ENCODE measurements around the gene POLR3E. TPM values are rescaled to one million over a fixed set of nuclear protein-coding genes. Genes with fewer than 3 reads are reported as not detected.

The POLR3E gene
- total RNA-seq, 1 experiment from 2014 or later = 65.0 TPM

DNA sequence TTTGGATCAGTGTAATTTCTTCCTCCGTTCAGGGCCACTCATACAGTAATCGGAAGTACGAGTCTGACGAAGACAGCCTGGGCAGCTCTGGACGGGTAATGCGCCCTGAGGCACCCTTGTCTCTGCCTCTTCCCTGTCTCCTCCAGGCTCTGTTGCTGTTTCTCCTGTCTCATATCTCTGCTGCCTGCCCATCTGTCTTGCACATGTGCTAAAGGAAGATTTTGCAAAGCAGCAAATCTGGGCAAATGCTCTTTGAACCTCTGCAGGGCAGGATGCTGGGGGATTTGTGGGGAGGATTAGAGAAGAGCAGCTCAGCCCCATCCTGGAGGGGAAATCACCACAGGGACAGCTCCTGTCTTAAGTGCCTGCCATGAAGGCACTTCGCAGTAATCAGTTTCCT, 32.4 kb upstream of the POLR3E start:
- Histone ChIP-seq H3K9ac (ENCODE audit: low read length) (no peak overlapping the region), H3K27me3 (ENCODE audit: insufficient read depth, low read length) (no peaks in the 10 kb centered on the region), H3K4me3 (replicated peaks in 1 of 2; ENCODE audit: low read depth in 1 of 2, low read length in 2 of 2) (no peak overlapping the region), H3K27ac (ENCODE audit: low read depth, low read length) (no peak overlapping the region), H3K4me2 (ENCODE audit: low read length) (no peak overlapping the region), H3K9me2 (ENCODE audit: insufficient read depth) (no peaks in the 10 kb centered on the region), H3K9me3 (ENCODE audit: control insufficient read depth in 1 of 2, insufficient read depth in 1 of 2, low read depth in 1 of 2, low read length in 2 of 2) (no peaks in the 10 kb centered on the region), H2AFZ (ENCODE audit: low read depth, low read length, poor library complexity, severe bottlenecking) (no peak overlapping the region), H3K36me3 (ENCODE audit: control insufficient read depth in 1 of 2, insufficient read depth in 2 of 2, low read length in 2 of 2) (peaks cover 6 to 12% of the 10 kb centered on the region in 2 experiments), H3K4me1 (ENCODE audit: control insufficient read depth in 1 of 2, insufficient read depth in 2 of 2, low read length in 2 of 2) (no peaks in the 10 kb centered on the region), H4K20me1 (ENCODE audit: insufficient read depth) (no peaks in the 10 kb centered on the region), H3K79me2 (ENCODE audit: insufficient read depth, low read length) (no peaks in the 10 kb centered on the region)
- DNase-seq (ENCODE audit: low read depth, low spot score) = no peak
- ChIA-PET RAD21 (ENCODE audit: low non-redundant PET in 1 of 2, low total read pairs in 2 of 2, uncharacterized antibody in 2 of 2, unreplicated experiment in 2 of 2) (no interaction called here), CTCF (interaction anchor here (1.2 kb wide), 1 partner anchor 24 kb away, joined by 3 read pairs; no protein-coding TSS in a partner anchor), POLR2A (no interaction called here)
- BruUV-seq (replicated peaks) = no TSS peak
- ATAC-seq = no peak
- TF ChIP-seq, protein P1, sequence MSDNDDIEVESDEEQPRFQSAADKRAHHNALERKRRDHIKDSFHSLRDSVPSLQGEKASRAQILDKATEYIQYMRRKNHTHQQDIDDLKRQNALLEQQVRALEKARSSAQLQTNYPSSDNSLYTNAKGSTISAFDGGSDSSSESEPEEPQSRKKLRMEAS (IDR thresholded peaks at IDR 0.05) = no peak
- TF ChIP-seq ZFX (IDR thresholded peaks at IDR 0.05) (no peak), EZH2 (IDR thresholded peaks at IDR 0.05) (no peak), RAD21 (IDR thresholded peaks at IDR 0.05; ENCODE audit: low read depth) (no peak)
- intact Hi-C loops (cut with micrococcal nuclease) = no loop called here

DNA sequence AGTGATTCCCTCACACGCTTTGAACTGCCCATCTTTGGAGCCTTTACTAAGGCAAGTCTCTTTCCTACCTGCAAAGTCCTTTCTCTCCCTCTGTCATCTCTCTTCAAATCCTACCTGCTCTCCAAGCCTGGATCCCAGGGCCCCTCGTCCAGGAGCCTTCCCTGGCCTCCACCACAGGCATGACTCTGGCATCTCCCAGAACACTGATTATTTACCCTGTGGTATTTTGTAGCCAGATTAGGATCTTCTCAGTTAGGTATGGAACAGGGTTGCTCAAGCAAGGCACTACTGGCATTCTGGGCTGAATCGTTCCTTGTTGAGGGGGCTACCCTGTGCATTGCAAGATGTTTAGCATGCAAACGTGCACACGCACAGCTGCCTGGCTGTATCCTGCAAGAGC, 31.9 kb upstream of the POLR3E start:
- H3K79me2 ChIP-seq (ENCODE audit: insufficient read depth, low read length) = no peaks in the 10 kb centered on the region
- H3K27ac ChIP-seq (ENCODE audit: low read depth, low read length) = no peak overlapping the region
- ATAC-seq = no peak
- H3K9me2 ChIP-seq (ENCODE audit: insufficient read depth) = no peaks in the 10 kb centered on the region
- H3K4me2 ChIP-seq (ENCODE audit: low read length) = no peak overlapping the region
- no peak overlapping the region for H2AFZ ChIP-seq (ENCODE audit: low read depth, low read length, poor library complexity, severe bottlenecking)
- no TSS peak for BruUV-seq (replicated peaks)
- intact Hi-C loops (cut with micrococcal nuclease) = no loop called here
- ChIA-PET CTCF (no interaction called here), POLR2A (no interaction called here), RAD21 (ENCODE audit: low non-redundant PET in 1 of 2, low total read pairs in 2 of 2, uncharacterized antibody in 2 of 2, unreplicated experiment in 2 of 2) (no interaction called here)
- no peak overlapping the region for H3K4me3 ChIP-seq (replicated peaks in 1 of 2; ENCODE audit: low read depth in 1 of 2, low read length in 2 of 2)
- no peak for TF ChIP-seq SIN3A (IDR thresholded peaks at IDR 0.05; ENCODE audit: low read depth)
- no peak for TF ChIP-seq FOSL1 (IDR thresholded peaks at IDR 0.05; ENCODE audit: low read depth)
- TF ChIP-seq CEBPB (IDR thresholded peaks at IDR 0.05; ENCODE audit: low read depth) = no peak
- no peak for TF ChIP-seq RAD21 (IDR thresholded peaks at IDR 0.05; ENCODE audit: low read depth)
- no peak for TF ChIP-seq SRF (IDR thresholded peaks at IDR 0.05; ENCODE audit: low read depth)
- no peak for TF ChIP-seq POLR2A (IDR thresholded peaks at IDR 0.05; ENCODE audit: borderline replicate concordance, extremely low read depth, insufficient read depth, insufficient read length)
- TF ChIP-seq, protein P2, sequence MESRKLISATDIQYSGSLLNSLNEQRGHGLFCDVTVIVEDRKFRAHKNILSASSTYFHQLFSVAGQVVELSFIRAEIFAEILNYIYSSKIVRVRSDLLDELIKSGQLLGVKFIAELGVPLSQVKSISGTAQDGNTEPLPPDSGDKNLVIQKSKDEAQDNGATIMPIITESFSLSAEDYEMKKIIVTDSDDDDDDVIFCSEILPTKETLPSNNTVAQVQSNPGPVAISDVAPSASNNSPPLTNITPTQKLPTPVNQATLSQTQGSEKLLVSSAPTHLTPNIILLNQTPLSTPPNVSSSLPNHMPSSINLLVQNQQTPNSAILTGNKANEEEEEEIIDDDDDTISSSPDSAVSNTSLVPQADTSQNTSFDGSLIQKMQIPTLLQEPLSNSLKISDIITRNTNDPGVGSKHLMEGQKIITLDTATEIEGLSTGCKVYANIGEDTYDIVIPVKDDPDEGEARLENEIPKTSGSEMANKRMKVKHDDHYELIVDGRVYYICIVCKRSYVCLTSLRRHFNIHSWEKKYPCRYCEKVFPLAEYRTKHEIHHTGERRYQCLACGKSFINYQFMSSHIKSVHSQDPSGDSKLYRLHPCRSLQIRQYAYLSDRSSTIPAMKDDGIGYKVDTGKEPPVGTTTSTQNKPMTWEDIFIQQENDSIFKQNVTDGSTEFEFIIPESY (IDR thresholded peaks at IDR 0.05; ENCODE audit: extremely low read depth, insufficient replicate concordance, low read length) = no peak
- no peak for TF ChIP-seq YY1 (IDR thresholded peaks at IDR 0.05; ENCODE audit: extremely low read depth, insufficient replicate concordance, low read depth, low read length)
- H3K27me3 ChIP-seq (ENCODE audit: insufficient read depth, low read length) = no peaks in the 10 kb centered on the region
- no peaks in the 10 kb centered on the region for H4K20me1 ChIP-seq (ENCODE audit: insufficient read depth)
- no peak for DNase-seq (ENCODE audit: low read depth, low spot score)
- H3K36me3 ChIP-seq (ENCODE audit: control insufficient read depth in 1 of 2, insufficient read depth in 2 of 2, low read length in 2 of 2) = peaks cover 5 to 6% of the 10 kb centered on the region in 2 experiments
- H3K9me3 ChIP-seq (ENCODE audit: control insufficient read depth in 1 of 2, insufficient read depth in 1 of 2, low read depth in 1 of 2, low read length in 2 of 2) = no peaks in the 10 kb centered on the region
- no peaks in the 10 kb centered on the region for H3K4me1 ChIP-seq (ENCODE audit: control insufficient read depth in 1 of 2, insufficient read depth in 2 of 2, low read length in 2 of 2)
- H3K9ac ChIP-seq (ENCODE audit: low read length) = no peak overlapping the region
